Measurements from ENCODE around the gene ATP8B1. TPM values are rescaled to one million over a fixed set of nuclear protein-coding genes. Genes with fewer than 3 reads are reported as not detected.
A peak's percentile ranks its signal among the peaks of the same experiment; 100 is the strongest.
"Not testable (repeated sequence)": the region's sequence is repeated elsewhere in the genome, so short reads cannot be mapped to it uniquely, and the experiment has no call there.

Gene ATP8B1
- polyA plus RNA-seq, 1 donor, result 3.5 TPM

- DNase-seq (ENCODE audit: low read depth), result no peak
These were observed 142.2 kb downstream of the ATP8B1 start for GRCh38 chr18:57660961-57661360.

- DNase-seq (ENCODE audit: low read depth), result no peak
These were observed 143.5 kb downstream of the ATP8B1 start for GRCh38 chr18:57659460-57660102.

GRCh38 chr18:57657542-57657941 lies 145.6 kb downstream of the ATP8B1 start:
- no peak for DNase-seq (ENCODE audit: low read depth)

GRCh38 chr18:57655740-57656139 lies 147.4 kb downstream of the ATP8B1 start:
- DNase-seq (ENCODE audit: low read depth), result no peak

GRCh38 chr18:57651914-57652313 lies 151.2 kb downstream of the ATP8B1 start:
- DNase-seq (ENCODE audit: low read depth), result no peak

- no peak for DNase-seq (ENCODE audit: low read depth)
These were observed 153.3 kb downstream of the ATP8B1 start for GRCh38 chr18:57649556-57650500.

GRCh38 chr18:57648414-57648813 lies 154.7 kb downstream of the ATP8B1 start:
- no peak for DNase-seq (ENCODE audit: low read depth)

GRCh38 chr18:57644540-57644939 lies 158.6 kb downstream of the ATP8B1 start:
- DNase-seq (ENCODE audit: low read depth), result no peak

GRCh38 chr18:57643726-57644125 lies 159.4 kb downstream of the ATP8B1 start:
- not testable (repeated sequence) for DNase-seq (ENCODE audit: low read depth)

GRCh38 chr18:57642462-57642861 lies 160.7 kb downstream of the ATP8B1 start:
- not testable (repeated sequence) for DNase-seq (ENCODE audit: low read depth)

- DNase-seq (ENCODE audit: low read depth), result no peak
These were observed 162.4 kb downstream of the ATP8B1 start for GRCh38 chr18:57640749-57641148.

GRCh38 chr18:57640236-57640635 lies 162.9 kb downstream of the ATP8B1 start:
- DNase-seq (ENCODE audit: low read depth), result no peak

- DNase-seq (ENCODE audit: low read depth), result no peak
These were observed 167.9 kb downstream of the ATP8B1 start for GRCh38 chr18:57635003-57635822.

- no peak for DNase-seq (ENCODE audit: low read depth)
These were observed 171.4 kb downstream of the ATP8B1 start for GRCh38 chr18:57631697-57632096.

GRCh38 chr18:57630754-57631595 lies 172.1 kb downstream of the ATP8B1 start:
- no peak for DNase-seq (ENCODE audit: low read depth)

- peak; percentile 84 for DNase-seq (ENCODE audit: low read depth)
These were observed 172.9 kb downstream of the ATP8B1 start for GRCh38 chr18:57630002-57630753.

GRCh38 chr18:57629422-57629821 lies 173.7 kb downstream of the ATP8B1 start:
- no peak for DNase-seq (ENCODE audit: low read depth)

- no peak for DNase-seq (ENCODE audit: low read depth)
These were observed 175.6 kb downstream of the ATP8B1 start for GRCh38 chr18:57627488-57627887.

- DNase-seq (ENCODE audit: low read depth), result no peak
These were observed 178.1 kb downstream of the ATP8B1 start for GRCh38 chr18:57624988-57625387.

GRCh38 chr18:57621246-57621604 lies 181.9 kb downstream of the ATP8B1 start:
- DNase-seq (ENCODE audit: low read depth), result no peak
